Glutamatergic neuron (in vitro differentiated cells): Measurements from ENCODE around the gene FUZ. TPM values are rescaled to one million over a fixed set of nuclear protein-coding genes. Genes with fewer than 3 reads are reported as not detected.

ENCODE experiments used
- DNase-seq: peaks from one replicate; pipeline ENCODE4 v3.0.0; 2022
- H3K27ac Mint-ChIP-seq: one replicate; pipeline ENCODE4 v1.8.0; 2020; ENCODE audit warnings: mild to moderate bottlenecking, mixed read lengths, inconsistent platforms; ENCODE audit not compliant: unreplicated experiment
- H3K27me3 Mint-ChIP-seq: one replicate; pipeline ENCODE4 v1.8.0; 2020; ENCODE audit warnings: mild to moderate bottlenecking, moderate library complexity, mixed read lengths, inconsistent platforms; ENCODE audit not compliant: unreplicated experiment
- H3K36me3 Mint-ChIP-seq: one replicate; pipeline ENCODE4 v1.8.0; 2020; ENCODE audit warnings: mild to moderate bottlenecking, mixed read lengths, inconsistent platforms; ENCODE audit not compliant: unreplicated experiment
- H3K4me1 Mint-ChIP-seq: one replicate; pipeline ENCODE4 v1.8.0; 2020; ENCODE audit warnings: mild to moderate bottlenecking, low read depth, mixed read lengths, inconsistent platforms; ENCODE audit not compliant: unreplicated experiment
- H3K4me3 Mint-ChIP-seq: one replicate; pipeline ENCODE4 v1.8.0; 2020; ENCODE audit warnings: mild to moderate bottlenecking, mixed read lengths, inconsistent platforms; ENCODE audit not compliant: unreplicated experiment
- H3K9me3 Mint-ChIP-seq: one replicate; pipeline ENCODE4 v1.8.0; 2020; ENCODE audit warnings: mild to moderate bottlenecking, moderate library complexity, mixed read lengths, inconsistent platforms; ENCODE audit not compliant: unreplicated experiment
- CTCF ChIP-seq: fragments of 200-600 bp; sonication (generic); IDR thresholded peaks from one replicate; pipeline ENCODE4 v1.5.0; 2021; ENCODE audit not compliant: partially characterized antibody, unreplicated experiment
- total RNA-seq: library from RNA; stranded (reverse); fragmentation: NEBNext Ultra II Directional; extraction: Animal tissue kit (Norgen Biotek cat#: 25700); gene quantifications from one replicate; pipeline ENCODE4 v1.2.1, GENCODE V29; 2021; ENCODE audit not compliant: unreplicated experiment

FUZ gene
- total RNA-seq, 1 donor from 2014 or later, result 13.6 TPM

- peaks cover 17% of the 10 kb centered on the region for H3K4me1 Mint-ChIP-seq
- no peak for DNase-seq
- H3K27me3 Mint-ChIP-seq, result peaks cover 19% of the 10 kb centered on the region
- no peak overlapping the region for H3K4me3 Mint-ChIP-seq
- peaks cover 5% of the 10 kb centered on the region for H3K36me3 Mint-ChIP-seq
- H3K9me3 Mint-ChIP-seq, result peaks cover 18% of the 10 kb centered on the region
- no peak overlapping the region for H3K27ac Mint-ChIP-seq
- TF ChIP-seq CTCF, result no peak
Observed at GRCh38 chr19:49854378-49855263, 41.5 kb upstream of the FUZ start.

GRCh38 chr19:49853852-49854377, 40.8 kb upstream of the FUZ start:
- H3K9me3 Mint-ChIP-seq, result peaks cover 18% of the 10 kb centered on the region
- no peak for TF ChIP-seq CTCF

GRCh38 chr19:49852631-49853126, 39.6 kb upstream of the FUZ start:
- H3K9me3 Mint-ChIP-seq, result peaks cover 18% of the 10 kb centered on the region
- peak overlapping the region; percentile 83 for H3K27ac Mint-ChIP-seq
- DNase-seq, result no peak
- H3K4me3 Mint-ChIP-seq, result peak overlapping the region; percentile 97
- TF ChIP-seq CTCF, result no peak
- H3K36me3 Mint-ChIP-seq, result peaks cover 5% of the 10 kb centered on the region
- peaks cover 17% of the 10 kb centered on the region for H3K4me1 Mint-ChIP-seq
- H3K27me3 Mint-ChIP-seq, result peaks cover 15% of the 10 kb centered on the region

More at GRCh38 chr19:49853852-49854377, 40.8 kb upstream of the FUZ start:
- H3K4me1 Mint-ChIP-seq, result peaks cover 17% of the 10 kb centered on the region
- peaks cover 16% of the 10 kb centered on the region for H3K27me3 Mint-ChIP-seq
- H3K4me3 Mint-ChIP-seq, result peak overlapping the region; percentile 81
- H3K36me3 Mint-ChIP-seq, result peaks cover 5% of the 10 kb centered on the region
- no peak for DNase-seq
- H3K27ac Mint-ChIP-seq, result peak overlapping the region; percentile 78

GRCh38 chr19:49851456-49852259, 38.6 kb upstream of the FUZ start:
- Mint-ChIP-seq H3K27me3 (peaks cover 15% of the 10 kb centered on the region), H3K4me3 (peak overlapping the region; percentile 97), H3K27ac (peak overlapping the region; percentile 83), H3K36me3 (peaks cover 5% of the 10 kb centered on the region), H3K4me1 (peaks cover 17% of the 10 kb centered on the region), H3K9me3 (peaks cover 18% of the 10 kb centered on the region)
- TF ChIP-seq CTCF, result no peak
- DNase-seq, result peak; percentile 60
